Measurements from ENCODE around the gene PROZ.

Gene PROZ

DNA sequence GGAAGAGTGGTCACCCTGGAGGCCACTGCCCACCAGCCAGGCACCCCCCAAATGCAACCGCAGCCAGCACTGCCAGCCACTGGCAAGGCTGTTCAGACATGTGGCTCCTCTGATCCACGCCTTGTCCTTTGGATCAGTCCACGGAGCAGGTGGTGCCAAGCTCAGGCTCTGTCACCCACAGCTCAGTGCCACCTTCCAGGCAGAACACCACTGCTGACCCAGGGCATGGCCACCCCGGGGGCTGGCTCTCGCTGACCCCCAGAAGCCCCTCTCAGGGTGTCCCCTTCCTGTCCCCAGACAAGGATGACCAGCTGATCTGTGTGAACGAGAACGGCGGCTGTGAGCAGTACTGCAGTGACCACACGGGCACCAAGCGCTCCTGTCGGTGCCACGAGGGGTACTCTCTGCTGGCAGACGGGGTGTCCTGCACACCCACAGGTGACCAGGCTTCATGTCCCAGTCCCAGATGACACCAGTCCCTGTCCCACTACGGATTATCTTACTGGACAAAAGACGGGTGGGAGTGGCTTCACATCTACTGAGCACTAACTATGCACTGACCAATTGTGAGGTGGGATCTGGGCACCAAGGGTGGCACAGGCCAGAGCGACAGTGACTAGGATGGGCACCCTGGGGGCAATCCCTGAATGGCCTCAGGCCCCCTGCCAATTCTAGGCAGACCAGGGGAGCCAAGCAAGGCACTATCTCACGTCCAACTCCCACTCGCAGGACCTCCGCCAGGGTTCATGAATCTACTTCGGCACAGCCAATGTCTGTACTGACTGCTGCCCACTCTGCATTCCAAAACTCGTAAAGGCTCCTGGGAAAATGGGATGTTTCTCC is 42.9 kb upstream of the PROZ start:
- DNase-seq (ENCODE audit: low read depth in 1 of 2, low spot score in 1 of 2), result no peak
- in situ Hi-C loops (cut with HindIII; ENCODE audit: low pct_unique_long_range_greater_than_20kb, low sequenced_read_pairs), result no loop called here
- no peak for TF ChIP-seq JUND (IDR thresholded peaks at IDR 0.05; ENCODE audit: low read depth)

DNA sequence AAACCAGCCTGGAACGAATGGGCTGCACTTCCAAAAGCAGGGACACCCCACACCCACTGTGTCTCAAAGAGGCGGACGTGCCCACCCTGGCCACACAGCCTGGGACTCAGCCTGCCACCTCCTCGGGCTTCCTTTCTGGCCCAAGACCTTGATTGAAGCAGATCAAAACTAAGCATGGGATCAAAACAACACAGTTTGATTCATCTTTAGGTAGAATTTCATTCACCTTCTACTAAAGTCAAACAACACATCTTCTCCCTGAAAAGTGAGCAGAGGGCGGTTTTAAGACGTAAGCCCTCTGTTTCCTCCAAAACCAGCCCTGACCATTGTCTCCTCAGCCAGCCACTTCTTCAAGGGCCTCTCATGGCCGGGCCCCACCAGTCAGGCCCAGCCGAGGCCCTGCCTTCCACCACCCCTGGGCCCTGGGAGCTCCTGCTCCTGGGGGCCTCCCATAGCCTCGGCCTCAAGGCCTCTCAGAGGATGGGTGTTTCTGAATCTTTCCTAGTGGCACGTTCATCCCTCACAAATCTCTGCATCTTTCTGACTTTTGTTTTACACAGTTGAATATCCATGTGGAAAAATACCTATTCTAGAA is 42.1 kb upstream of the PROZ start:
- no peak for TF ChIP-seq JUND (IDR thresholded peaks at IDR 0.05; ENCODE audit: low read depth)
- DNase-seq (ENCODE audit: low read depth in 1 of 2, low spot score in 1 of 2), result no peak
- in situ Hi-C loops (cut with HindIII; ENCODE audit: low pct_unique_long_range_greater_than_20kb, low sequenced_read_pairs), result no loop called here

DNA sequence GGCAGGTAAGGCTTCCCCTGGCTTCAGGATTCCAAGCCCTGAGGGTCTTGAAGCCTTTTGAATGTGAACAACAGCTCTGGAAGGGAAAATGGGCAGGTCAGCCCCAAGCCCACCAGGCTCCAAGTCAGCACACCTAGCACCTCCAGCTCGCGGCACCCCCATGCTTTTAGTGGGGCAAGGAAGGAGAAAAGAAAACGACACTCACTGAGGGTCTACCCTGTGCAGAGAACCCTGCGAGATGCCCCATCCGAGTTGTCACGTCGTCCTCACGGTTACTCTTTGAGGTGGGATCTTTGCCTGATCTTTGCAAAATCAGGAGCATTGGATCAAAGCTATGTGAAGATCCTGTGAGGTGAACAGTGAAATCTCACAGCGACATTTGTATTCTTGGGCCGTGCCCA is 41.6 kb upstream of the PROZ start:
- in situ Hi-C loops (cut with HindIII; ENCODE audit: low pct_unique_long_range_greater_than_20kb, low sequenced_read_pairs), result no loop called here
- TF ChIP-seq JUND (IDR thresholded peaks at IDR 0.05; ENCODE audit: low read depth), result no peak
- DNase-seq (ENCODE audit: low read depth in 1 of 2, low spot score in 1 of 2), result no peak

DNA sequence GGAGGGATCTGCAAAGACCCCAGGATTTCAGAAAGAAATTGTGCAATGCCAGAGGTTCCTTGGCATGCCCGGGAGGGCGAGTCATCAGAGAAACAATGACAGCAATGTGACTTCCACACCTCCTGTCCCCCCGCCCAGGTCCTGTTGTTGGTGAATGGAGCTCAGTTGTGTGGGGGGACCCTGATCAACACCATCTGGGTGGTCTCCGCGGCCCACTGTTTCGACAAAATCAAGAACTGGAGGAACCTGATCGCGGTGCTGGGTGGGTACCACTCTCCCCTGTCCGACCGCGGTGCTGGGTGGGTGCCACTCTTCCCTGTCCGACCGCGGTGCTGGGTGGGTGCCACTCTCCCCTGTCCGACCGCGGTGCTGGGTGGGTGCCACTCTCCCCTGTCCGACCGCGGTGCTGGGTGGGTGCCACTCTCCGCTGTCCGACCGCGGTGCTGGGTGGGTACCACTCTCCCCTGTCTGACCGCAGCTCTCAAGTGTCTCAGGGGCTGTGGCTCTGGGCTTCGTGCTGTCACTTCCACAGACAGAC is 41.0 kb upstream of the PROZ start:
- in situ Hi-C loops (cut with HindIII; ENCODE audit: low pct_unique_long_range_greater_than_20kb, low sequenced_read_pairs), result no loop called here
- DNase-seq (ENCODE audit: low read depth in 1 of 2, low spot score in 1 of 2), result no peak
- no peak for TF ChIP-seq JUND (IDR thresholded peaks at IDR 0.05; ENCODE audit: low read depth)

DNA sequence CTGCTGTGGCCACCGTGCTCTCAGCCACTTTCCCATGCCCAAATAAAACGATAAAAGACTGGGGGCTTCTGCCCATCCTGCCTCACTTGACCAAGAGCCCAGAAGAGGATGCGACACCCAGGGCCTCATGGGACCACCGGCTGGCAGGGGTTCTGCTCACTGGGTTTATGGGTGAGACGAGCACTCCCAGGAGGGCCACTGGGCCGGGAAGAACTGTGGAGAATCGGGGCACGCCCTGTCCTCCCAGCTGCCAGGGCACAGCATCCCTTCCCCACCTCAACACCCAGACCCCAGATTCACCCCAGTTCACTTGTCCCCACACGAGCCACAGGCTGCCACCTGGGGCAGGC is 40.6 kb upstream of the PROZ start:
- in situ Hi-C loops (cut with HindIII; ENCODE audit: low pct_unique_long_range_greater_than_20kb, low sequenced_read_pairs), result no loop called here
- no peak for DNase-seq (ENCODE audit: low read depth in 1 of 2, low spot score in 1 of 2)
- TF ChIP-seq JUND (IDR thresholded peaks at IDR 0.05; ENCODE audit: low read depth), result no peak

DNA sequence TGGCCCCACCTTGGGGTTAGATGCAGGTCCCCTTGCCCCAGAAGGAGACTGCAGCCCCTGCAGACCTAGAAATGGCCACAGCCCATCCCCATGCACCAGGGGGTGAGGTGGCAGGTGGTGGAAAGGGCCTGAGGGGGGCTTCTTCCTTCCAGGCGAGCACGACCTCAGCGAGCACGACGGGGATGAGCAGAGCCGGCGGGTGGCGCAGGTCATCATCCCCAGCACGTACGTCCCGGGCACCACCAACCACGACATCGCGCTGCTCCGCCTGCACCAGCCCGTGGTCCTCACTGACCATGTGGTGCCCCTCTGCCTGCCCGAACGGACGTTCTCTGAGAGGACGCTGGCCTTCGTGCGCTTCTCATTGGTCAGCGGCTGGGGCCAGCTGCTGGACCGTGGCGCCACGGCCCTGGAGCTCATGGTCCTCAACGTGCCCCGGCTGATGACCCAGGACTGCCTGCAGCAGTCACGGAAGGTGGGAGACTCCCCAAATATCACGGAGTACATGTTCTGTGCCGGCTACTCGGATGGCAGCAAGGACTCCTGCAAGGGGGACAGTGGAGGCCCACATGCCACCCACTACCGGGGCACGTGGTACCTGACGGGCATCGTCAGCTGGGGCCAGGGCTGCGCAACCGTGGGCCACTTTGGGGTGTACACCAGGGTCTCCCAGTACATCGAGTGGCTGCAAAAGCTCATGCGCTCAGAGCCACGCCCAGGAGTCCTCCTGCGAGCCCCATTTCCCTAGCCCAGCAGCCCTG is 40.0 kb upstream of the PROZ start:
- in situ Hi-C loops (cut with HindIII; ENCODE audit: low pct_unique_long_range_greater_than_20kb, low sequenced_read_pairs), result no loop called here
- TF ChIP-seq JUND (IDR thresholded peaks at IDR 0.05; ENCODE audit: low read depth), result no peak
- no peak for DNase-seq (ENCODE audit: low read depth in 1 of 2, low spot score in 1 of 2)

DNA sequence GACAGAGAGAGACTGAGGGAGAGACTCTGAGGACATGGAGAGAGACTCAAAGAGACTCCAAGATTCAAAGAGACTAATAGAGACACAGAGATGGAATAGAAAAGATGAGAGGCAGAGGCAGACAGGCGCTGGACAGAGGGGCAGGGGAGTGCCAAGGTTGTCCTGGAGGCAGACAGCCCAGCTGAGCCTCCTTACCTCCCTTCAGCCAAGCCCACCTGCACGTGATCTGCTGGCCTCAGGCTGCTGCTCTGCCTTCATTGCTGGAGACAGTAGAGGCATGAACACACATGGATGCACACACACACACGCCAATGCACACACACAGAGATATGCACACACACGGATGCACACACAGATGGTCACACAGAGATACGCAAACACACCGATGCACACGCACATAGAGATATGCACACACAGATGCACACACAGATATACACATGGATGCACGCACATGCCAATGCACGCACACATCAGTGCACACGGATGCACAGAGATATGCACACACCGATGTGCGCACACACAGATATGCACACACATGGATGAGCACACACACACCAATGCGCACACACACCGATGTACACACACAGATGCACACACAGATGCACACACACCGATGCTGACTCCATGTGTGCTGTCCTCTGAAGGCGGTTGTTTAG is 39.2 kb upstream of the PROZ start:
- in situ Hi-C loops (cut with HindIII; ENCODE audit: low pct_unique_long_range_greater_than_20kb, low sequenced_read_pairs), result no loop called here
- no peak for TF ChIP-seq JUND (IDR thresholded peaks at IDR 0.05; ENCODE audit: low read depth)

DNA sequence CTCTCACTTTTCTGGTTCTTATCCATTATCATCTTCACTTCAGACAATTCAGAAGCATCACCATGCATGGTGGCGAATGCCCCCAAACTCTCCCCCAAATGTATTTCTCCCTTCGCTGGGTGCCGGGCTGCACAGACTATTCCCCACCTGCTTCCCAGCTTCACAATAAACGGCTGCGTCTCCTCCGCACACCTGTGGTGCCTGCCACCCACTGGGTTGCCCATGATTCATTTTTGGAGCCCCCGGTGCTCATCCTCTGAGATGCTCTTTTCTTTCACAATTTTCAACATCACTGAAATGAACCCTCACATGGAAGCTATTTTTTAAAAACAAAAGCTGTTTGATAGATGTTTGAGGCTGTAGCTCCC is 38.6 kb upstream of the PROZ start:
- DNase-seq (ENCODE audit: low read depth in 1 of 2, low spot score in 1 of 2), result no peak
- in situ Hi-C loops (cut with HindIII; ENCODE audit: low pct_unique_long_range_greater_than_20kb, low sequenced_read_pairs), result no loop called here
- no peak for TF ChIP-seq JUND (IDR thresholded peaks at IDR 0.05; ENCODE audit: low read depth)

More for the DNA sequence above, 39.2 kb upstream of the PROZ start:
- no peak for DNase-seq (ENCODE audit: low read depth in 1 of 2, low spot score in 1 of 2)

DNA sequence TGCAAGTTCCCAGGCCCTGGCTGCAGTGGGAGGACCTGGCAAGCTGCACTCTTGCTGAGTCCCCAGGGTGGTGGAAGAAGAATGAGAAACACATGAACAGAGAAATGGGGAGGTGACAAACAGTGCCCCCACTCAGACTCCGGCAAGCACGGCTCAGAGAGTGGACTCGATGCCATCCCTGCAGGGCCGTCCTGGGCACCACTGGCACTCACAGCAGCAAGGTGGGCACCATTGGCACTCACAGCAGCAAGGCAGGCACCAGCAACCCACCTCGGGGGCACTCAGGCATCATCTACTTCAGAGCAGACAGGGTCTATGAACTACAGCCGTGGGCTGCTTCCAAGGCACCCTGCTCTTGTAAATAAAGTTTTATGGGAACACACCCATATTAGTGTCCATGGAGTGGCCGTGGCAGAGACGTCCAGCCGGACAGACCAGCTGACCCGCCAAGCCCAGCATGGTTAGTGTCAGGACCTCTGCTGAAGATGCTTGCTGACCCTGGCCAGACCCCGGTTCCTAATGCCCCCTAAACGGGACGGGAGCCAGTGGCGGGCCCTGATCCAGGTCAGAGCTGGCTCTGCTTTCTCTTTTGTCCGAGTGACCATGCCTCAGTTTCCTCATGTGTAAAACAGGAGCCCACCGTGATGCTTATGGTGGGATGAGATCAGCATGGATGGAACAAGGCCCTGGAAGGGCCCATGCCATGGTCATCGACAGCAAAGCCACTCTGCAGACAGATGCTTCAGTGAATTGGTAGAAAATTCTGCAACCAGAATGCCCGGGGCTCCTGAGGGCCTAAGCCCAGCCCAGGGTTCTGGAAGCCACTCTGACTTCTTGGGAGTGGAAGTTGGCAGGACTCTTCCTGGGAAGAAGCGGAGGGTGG is 37.9 kb upstream of the PROZ start:
- in situ Hi-C loops (cut with HindIII; ENCODE audit: low pct_unique_long_range_greater_than_20kb, low sequenced_read_pairs), result no loop called here
- DNase-seq (ENCODE audit: low read depth in 1 of 2, low spot score in 1 of 2), result no peak
- no peak for TF ChIP-seq JUND (IDR thresholded peaks at IDR 0.05; ENCODE audit: low read depth)

DNA sequence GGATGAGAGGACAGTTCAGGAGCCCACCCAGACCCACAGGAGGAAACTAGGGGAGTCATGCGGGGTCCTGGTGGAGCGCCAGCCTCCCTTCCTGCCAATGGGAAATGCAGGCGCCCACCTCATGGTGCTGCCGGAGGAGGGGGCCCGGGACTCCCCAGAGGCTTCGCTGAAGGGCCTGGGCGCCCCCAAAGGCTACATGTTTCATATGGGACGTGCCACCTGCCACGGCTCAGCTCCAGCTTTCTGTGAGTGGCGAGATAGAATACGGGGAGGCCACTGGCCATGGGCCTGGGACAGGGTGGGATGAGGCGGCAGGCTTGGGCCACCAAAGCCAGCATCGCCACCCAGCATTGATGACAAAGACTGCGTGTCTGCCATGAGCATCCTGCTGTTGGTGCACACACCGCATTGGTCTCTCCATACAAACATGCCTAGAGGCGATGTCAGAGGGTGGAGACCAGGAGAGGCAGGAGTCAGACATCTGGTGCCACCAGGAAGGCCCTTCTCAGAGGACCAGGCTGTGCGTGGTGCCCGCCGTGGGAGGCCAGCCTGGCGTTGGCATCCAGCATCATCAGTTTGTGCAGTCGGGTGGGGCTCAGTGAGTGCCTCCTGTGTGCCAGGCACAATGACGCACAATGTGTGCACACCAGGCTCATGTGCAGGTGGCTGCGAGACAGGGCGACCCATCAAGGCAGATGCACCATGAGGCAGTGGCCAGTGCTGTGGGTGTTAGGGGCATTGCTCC is 37.1 kb upstream of the PROZ start:
- in situ Hi-C loops (cut with HindIII; ENCODE audit: low pct_unique_long_range_greater_than_20kb, low sequenced_read_pairs), result no loop called here
- DNase-seq (ENCODE audit: low read depth in 1 of 2, low spot score in 1 of 2), result no peak
- TF ChIP-seq JUND (IDR thresholded peaks at IDR 0.05; ENCODE audit: low read depth), result no peak

DNA sequence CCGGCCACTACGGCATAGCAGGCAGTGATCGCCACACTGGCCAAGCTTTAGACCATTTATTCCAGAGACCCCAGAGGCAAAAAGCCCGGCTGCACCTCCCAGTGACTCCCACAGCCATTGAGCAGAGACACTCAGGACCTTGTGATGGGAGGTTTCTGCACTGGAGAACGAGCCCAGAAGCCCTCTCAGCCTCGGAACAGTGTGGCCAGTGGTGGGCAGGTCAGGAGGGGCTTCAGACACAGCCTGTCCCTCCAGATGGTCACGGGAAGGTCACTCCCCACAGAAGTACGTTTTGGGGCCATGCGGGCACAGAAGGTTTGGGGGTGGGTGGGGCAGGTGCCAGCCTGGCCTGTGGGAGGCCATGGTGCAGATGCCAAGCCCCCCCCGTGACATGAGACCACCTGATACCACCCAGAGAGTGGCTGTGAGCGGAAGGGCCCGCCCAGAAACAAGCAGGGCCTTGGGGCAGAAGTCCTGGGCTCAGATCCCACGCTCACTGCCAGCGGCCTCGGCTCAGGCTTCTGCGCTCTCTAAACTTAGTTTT is 36.4 kb upstream of the PROZ start:
- in situ Hi-C loops (cut with HindIII; ENCODE audit: low pct_unique_long_range_greater_than_20kb, low sequenced_read_pairs), result no loop called here
- no peak for DNase-seq (ENCODE audit: low read depth in 1 of 2, low spot score in 1 of 2)
- TF ChIP-seq JUND (IDR thresholded peaks at IDR 0.05; ENCODE audit: low read depth), result no peak
